GM18873 (cell line): ENCODE data around the gene GBA2.

ENCODE experiments used
- ATAC-seq: cut with Tn5 transposase; IDR thresholded peaks from one replicate; pipeline ENCODE4 v1.9.1; 2021; ENCODE audit warnings: mild to moderate bottlenecking, moderate library complexity, moderate number of reproducible peaks; ENCODE audit not compliant: unreplicated experiment, low FRiP score

The GBA2 gene

GRCh38 chr9:35698231-35698630 lies 50.8 kb downstream of the GBA2 start:
- no peak for ATAC-seq

GRCh38 chr9:35697486-35697885 lies 51.5 kb downstream of the GBA2 start:
- ATAC-seq = no peak

GRCh38 chr9:35696520-35697215 lies 52.4 kb downstream of the GBA2 start:
- peak; percentile 52 for ATAC-seq

GRCh38 chr9:35695943-35696401 lies 53.1 kb downstream of the GBA2 start:
- no peak for ATAC-seq

GRCh38 chr9:35691757-35692301 lies 57.2 kb downstream of the GBA2 start:
- no peak for ATAC-seq

- no peak for ATAC-seq
Observed at GRCh38 chr9:35691334-35691650, 57.7 kb downstream of the GBA2 start.

- ATAC-seq = no peak
Observed at GRCh38 chr9:35690614-35691333, 58.3 kb downstream of the GBA2 start.

- no peak for ATAC-seq
Observed at GRCh38 chr9:35690294-35690613, 58.8 kb downstream of the GBA2 start.

- no peak for ATAC-seq
Observed at GRCh38 chr9:35689542-35690293, 59.3 kb downstream of the GBA2 start, which contains the start of gene TPM2. Gene TPM2 (minus strand): TSS chr9:35689925. CDS start chr9:35689817, 108 bp downstream.

- ATAC-seq = no peak
Observed at GRCh38 chr9:35688558-35689541, 60.2 kb downstream of the GBA2 start.

GRCh38 chr9:35687972-35688557 lies 61.0 kb downstream of the GBA2 start:
- ATAC-seq = no peak

GRCh38 chr9:35687306-35687705 lies 61.7 kb downstream of the GBA2 start:
- no peak for ATAC-seq
